Amygdala (tissue), 56 donors: ENCODE results near the gene LYL1.
"Not testable (repeated sequence)": the region's sequence is repeated elsewhere in the genome, so short reads cannot be mapped to it uniquely, and the experiment has no call there.

Experiments
- DNase-seq, 56 donors: peaks; one replicate each; lab custom pipeline; 2025; lab: John Stamatoyannopoulos, UW

Gene LYL1

DNA sequence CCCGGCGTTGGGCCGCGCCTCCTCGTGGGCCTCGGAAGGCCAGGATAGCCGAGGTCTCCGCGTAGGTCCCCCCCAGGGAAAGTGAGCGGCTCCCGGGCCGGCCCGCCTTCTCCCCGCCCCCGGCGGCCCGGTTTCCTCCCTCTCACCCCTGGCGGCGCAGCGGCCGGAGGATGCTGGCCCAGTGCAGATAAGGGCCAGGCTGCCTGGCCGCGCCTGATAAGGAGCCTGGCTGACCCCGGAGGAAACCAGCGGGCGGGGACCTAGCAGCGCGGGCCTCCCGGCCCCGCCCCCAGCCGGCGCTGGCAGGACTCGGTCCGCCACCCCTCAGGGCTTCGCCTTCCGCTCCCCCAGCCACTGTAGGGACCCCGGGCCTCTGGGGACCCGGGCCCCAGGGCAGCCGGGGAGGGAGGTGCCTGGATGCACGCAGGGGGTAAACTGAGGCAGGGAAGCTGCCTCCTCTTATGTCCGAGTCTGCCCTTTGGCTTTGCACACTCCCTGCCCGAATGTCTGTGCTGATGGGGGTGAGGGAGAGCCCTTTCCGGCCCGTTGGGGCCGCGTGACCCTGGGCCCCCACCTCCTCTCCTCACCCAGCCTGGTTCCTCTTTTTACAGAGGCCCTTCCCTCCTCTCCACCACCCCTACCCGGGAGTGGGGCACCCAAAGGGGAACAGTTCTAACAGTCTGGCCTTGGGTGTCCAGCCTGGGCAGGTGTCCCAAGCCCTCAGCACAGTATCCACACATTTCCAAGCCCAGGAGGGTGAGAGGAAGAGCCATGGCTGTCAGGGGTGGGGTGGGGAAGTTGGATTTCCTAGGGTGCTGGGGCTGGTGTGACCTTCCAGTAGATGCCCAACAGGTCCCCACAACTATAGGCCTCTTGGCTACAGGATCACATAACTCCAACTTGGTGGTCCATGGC, at the start of gene LYL1:
Gene LYL1 (minus strand): TSS at position 193 of the 915 bp plus-strand sequence. CDS start 1,687 bp downstream, outside the sequence.
- DNase-seq, result peak in 15 of 56 donors; percentile 13 to 66 (median 42)

DNA sequence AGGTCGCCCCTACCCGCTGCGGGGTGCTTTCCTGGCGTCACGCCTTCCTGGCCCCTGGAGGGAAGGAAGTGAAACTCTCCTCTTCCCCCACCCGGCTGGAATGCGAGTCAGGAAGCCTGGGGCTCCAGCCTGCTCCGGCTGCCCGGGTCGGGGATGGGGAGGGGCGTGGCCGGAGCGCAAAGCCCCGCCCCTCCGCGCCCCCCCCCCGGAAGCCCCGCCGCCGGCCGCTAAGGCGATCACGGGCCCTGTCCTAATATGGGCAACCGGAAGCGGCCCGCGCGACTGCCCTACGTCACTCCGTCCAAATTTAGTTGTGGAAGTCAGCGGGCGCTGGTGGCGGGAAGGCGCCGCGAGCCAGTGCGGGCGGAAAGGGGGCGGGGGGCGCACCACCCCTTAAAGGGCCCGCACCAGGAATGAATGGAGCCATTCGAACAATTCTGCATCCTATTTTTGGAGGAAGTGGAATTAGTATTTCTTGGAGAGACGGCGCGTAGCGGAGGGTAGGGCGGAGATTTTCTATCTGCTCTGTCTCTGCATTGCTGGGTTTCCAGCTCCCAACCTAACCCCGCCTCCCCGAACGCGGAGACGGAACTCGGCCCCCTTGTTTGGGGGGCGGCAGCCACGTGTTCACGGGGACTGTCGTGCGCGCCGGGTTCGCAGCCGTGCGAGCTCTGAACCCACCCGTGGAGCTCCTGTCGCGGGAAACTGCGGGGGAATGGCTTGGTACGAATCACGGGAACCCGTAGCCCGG, 49.1 kb upstream of the LYL1 start:
- peak in 55 of 56 donors; percentile 72 to 99 (median 95) for DNase-seq

DNA sequence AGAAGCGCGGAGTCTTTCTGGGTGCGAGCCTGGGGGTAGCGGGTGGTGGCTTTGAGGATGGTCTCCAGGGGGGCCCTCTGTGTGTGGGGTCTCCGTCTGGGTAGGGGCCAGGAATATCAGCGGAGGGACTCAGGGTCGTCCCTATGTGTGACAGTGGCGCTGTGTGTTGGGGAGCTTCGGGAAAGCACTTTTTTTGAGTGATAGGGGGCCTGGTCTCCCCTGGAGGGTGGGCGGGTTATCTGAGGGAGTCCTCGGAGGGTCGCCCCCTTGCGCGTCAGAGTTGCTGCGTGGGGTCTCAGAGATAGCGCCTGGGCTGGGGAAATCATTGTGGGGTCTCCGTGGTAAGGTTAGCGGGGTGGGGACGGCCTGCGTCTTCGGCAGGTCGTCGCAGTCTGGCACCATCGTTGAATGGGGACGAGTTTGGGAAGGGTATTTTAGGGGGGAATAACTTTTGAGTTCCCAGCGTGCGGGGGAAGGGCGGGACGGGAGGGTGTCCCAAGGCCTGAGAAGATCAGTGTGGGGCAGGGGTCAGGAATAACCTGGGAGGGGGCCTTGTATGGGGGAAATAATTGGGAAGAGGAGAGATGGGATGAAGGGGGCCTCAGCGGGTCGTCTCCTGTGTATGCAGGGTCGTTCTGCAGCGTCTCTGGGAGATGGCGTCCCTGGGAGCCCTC, 48.4 kb upstream of the LYL1 start:
- DNase-seq, result peak in 3 of 56 donors; percentile 29 to 54 (median 43)

DNA sequence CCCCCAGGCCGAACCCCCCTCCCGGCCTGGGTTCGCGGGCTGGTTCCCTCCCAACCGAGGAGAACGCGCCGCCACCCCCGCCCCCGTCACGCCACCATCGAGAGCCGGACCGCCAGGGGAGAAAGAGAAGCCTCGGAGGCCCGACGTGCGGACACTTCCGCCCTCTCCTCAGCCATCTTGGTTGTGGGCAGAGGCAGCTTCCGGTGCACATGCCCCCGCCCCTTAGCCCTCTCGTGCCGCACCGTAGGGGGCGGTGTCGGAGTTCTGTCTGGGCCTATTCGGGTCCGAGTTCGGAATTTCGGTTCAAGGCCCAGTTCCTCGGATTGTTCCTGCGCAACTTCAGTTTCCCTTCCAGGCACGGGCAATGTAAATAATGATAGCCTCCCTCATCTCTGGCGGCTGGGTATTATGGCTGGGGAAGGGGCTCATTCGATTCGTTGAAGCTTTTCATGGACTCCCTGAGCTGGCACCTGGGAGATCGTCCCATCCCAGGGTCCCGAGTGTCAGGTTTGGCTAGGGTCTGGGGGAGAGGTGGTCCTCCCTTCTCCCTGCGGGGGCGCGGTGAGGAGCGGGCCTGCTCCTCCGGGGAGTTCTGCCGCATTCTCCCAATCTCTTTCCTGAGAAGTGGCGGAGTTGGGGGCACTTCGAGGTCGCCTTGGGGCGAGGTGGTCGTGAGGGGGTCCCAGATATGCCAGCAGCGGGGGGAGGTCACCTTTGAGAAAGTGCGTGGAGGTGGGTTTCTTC, 47.7 kb upstream of the LYL1 start, which contains the start of the genes IER2 and STX10:
Gene IER2 (plus strand): TSS at position 225 of the 744 bp plus-strand sequence. CDS start 2,776 bp downstream, outside the sequence.
Gene STX10 (minus strand): TSS at position 189 of the 744 bp plus-strand sequence. CDS start 202 bp downstream, outside the sequence.
- peak; percentile 72 to 97 (median 93) for DNase-seq

DNA sequence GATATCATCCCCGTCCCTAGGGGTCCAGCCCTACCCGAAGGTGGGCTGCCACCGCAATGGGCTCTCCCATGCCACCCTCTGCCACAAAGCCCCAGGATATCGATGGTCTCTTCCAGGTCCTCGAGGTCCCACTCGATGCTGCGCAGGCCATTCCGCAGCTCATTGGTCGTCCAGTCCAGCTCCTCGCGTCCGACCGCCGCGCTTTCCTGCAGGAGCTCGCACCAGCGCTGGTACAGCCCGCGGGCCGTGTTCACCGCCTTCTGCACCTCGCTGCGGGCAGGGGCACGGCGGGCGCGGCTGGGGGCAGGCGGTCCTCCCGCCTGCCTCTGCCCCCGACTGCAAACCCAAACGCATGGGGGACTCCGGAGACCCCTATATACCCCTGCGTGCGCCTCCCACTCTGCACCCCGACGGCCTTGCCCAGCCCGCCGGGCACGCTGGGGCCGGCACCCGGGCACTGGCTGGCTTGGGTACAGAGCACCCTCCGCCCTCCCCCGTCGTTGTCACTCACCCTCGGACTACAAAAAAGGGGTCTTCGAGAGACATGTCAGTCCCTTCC, 47.0 kb upstream of the LYL1 start:
- peak in 16 of 56 donors; percentile 43 to 71 (median 50) for DNase-seq

DNA sequence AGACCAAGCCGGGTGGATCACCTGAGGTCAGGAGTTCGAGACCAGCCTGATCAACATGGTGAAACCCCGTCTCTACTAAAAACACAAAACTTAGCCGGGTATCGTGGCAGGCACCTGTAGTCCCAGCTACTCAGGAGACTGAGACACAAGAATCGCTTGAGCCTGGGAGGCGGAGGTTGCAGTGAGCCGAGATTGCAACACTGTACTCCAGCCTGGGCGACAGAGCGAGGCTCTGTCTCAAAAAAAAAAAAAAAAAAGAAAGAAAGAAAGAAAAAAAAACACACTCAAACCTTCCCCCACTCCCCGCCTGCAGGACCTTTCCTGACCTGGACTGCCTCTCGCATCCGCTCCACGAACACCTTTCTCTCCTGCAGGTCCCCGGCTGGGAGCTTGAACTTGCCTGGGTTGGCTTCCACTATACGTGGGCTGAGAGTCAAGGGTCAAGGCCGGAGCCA, 46.5 kb upstream of the LYL1 start:
- DNase-seq, result not testable (repeated sequence)

DNA sequence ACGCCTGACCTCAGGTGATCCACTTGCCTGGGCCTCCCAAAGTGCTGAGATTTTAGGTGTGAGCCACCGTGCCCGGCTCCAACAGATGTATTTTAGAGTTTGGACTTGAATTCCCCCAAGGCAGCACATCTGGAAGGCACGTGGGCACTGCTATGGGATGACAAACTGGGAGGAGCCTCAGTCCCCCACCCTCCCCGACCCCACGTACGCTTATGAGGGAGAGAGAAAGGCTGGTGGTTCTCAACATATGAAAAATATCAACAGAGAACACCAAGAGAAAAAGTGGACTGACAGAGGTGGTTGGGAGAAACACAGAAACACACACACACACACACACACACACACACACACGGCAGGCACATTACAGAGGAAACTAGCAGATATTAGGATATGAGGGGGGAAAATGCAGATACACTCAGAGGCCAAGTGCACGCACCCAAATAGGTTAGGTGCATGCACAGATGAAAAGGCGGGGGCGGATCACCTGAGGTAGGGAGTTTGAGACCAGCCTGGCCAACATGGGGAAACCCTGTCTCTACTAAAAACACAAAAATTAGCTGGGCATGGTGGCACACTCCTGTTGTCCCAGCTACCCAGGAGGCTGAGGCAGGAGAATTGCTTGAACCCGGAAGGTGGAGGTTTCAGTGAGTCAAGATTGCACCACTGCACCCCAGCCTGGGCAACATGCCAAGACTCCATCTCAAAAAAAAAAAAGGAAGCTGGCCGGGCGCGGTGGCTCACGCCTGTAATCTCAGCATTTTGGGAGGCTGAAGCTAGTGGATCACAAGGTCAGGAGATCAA, 44.3 kb upstream of the LYL1 start:
- no peak for DNase-seq

DNA sequence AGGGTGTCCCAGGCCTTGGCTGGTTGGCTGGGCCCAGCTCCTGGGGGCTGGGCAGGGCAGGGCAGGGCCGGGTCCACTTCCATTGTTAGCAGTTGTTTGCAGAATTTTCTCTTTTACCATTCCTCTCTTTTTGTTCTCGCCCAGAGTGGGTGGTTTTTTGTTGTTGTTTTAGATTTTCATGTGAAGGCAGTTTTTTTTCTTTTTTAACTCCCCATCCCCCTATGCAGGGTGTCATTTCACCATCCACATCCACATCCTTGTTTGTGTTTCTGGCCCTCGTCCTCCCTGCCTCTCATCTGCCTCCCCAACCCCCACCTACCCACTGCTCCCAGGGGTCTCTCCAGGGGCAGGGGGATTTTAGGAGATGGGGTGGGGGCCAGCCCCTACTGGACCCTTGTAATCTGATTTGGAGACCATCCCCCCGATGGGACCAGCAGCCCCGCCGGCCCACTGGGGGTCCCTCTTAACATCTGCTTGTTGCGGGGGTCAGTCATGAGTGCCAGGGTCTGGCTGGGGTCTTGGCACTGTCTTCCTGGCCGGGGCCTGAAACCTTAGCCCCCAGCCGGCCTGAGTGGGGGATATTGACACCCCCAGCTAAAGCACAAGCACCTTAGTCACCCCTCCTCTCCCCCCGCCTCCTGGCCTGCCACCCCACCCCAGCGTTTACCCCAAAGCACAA, 37.1 kb upstream of the LYL1 start:
- no peak for DNase-seq

DNA sequence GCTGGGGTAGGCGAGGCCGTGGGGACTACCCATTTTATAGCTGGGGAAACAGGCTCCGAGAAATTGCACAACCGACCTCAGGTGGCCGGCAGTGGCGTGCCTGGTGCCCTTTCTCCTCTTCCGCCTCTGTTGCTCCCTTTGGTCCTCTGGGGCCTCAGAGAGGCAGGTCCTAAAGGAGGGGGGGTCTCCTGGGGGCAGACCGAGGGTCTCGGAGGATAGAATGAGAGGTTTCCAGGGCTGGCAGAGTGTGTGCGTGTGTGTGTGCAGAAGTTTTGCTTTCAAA, 36.2 kb upstream of the LYL1 start:
- no peak for DNase-seq

DNA sequence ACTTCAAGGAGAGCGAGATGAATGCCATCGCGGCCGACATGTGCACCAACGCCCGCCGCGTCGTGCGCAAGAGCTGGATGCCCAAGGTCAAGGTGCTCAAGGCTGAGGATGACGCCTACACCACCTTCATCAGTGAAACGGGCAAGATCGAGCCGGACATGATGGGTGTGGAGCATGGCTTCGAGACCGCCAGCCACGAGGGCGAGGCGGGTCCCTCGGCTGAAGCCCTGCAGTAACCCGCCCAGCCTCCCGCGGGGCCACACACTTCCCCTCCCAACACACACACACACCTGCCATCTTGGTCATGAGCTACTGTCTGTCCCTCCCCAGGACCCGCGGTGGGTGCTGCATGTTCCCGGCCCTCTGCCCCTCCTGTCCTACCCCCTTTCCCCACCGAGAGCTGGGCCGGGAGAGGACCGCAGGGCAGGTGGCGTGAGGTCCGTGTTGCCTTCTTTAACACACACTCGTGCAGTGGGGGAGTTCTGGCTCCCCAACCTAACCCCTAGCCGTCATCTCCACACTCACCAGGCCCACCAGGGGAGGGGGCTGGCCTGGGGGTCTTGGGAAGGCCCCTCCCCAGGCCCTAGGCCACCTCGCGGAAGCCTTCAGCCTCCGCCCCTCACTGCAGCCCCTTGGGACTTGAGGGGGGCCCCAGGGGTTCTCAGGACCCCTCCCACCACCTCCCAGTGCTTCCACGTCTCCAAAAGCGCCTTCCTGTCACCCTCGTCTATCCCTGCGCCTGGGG, 35.7 kb upstream of the LYL1 start:
- no peak for DNase-seq

DNA sequence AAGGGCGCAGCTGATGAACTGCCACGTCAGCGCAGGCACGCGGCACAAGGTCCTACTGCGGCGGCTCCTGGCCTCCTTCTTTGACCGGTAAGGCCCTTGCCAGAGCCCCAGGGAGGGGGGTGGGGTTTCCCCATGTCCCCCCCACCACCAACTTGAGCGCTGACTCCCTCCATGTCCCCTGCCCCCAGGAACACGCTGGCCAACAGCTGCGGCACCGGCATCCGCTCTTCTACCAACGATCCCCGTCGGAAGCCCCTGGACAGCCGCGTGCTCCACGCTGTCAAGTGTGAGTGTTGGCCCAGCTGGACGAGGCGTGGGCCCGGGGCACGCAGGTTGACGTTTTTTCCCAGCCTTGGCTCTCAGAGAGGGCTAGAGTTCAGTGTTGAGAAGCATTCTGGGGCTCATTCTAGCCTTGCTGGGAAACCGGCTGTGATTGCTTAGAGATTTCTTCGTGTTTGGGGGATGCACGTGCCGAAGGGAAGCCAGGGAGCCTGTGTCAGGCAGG, 34.7 kb upstream of the LYL1 start:
- DNase-seq, result no peak

DNA sequence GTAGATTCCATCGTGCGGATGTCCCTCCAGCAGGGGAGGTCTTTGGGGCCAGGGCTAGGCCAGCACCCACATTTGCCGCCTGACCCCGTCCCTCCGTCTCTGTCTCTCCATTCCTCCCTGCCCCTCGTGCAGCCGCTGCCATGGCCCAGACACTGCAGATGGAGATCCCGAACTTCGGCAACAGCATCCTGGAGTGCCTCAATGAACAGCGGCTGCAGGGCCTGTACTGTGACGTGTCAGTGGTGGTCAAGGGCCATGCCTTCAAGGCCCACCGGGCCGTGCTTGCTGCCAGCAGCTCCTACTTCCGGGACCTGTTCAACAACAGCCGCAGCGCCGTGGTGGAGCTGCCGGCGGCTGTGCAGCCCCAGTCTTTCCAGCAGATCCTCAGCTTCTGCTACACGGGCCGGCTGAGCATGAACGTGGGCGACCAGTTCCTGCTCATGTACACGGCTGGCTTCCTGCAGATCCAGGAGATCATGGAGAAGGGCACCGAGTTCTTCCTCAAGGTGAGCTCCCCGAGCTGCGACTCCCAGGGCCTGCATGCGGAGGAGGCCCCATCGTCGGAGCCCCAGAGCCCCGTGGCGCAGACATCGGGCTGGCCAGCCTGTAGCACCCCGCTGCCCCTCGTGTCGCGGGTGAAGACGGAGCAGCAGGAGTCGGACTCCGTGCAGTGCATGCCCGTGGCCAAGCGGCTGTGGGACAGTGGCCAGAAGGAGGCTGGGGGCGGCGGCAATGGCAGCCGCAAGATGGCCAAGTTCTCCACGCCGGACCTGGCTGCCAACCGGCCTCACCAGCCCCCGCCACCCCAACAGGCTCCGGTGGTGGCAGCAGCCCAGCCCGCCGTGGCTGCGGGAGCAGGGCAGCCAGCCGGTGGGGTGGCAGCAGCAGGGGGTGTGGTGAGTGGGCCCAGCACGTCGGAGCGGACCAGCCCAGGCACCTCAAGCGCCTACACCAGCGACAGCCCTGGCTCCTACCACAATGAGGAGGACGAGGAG, 32.7 kb upstream of the LYL1 start:
- peak in 3 of 56 donors; percentile 10 to 22 (median 22) for DNase-seq

DNA sequence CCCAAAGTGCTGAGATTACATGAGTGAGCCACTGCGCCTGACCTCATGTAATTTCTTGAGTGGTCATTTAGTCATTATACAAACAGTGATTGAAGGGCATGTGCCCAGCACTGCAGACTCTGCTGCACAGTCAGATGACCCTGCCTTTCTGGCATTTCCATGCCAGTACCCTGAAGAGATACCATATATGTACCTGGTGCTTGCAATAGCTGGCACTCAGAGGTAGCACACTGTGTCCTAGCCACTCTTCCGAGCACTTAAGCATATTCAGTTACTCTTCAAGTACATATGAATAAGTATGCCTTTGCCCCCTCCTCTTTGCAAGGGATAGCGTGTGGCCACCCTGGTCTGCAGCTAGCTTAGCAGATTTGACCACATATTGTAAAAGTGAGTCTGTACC, 32.0 kb upstream of the LYL1 start:
- no peak for DNase-seq

DNA sequence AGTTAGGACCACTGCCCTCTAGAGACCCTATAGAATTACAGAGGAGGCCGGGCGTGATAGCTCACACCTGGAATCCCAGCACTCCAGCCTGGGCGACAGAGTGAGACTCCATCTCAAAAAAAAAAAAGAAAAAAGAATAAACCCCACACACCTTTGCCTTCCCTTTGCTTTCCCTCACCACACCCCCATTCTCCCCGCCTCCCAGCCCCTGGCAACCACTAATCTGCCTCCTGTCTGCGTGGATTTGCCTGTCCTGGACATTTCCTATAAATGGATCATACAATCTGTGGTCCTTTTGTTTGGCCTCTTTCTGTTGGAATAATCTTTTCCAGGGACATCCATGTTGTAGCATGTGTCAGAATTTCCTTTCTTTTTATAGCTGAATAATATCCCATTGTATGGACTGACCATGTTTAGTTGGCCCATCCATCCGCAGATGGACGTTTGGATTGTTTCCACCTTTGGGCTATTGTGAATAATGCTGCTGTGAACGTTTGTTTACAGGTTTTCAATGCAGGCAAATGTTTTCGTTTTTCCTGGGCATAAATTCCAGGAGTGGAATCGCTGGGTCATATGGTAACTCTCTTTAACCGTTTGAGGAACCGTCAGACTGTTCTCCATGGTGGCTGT, 30.7 kb upstream of the LYL1 start:
- peak in 11 of 56 donors; percentile 3 to 53 (median 22) for DNase-seq

DNA sequence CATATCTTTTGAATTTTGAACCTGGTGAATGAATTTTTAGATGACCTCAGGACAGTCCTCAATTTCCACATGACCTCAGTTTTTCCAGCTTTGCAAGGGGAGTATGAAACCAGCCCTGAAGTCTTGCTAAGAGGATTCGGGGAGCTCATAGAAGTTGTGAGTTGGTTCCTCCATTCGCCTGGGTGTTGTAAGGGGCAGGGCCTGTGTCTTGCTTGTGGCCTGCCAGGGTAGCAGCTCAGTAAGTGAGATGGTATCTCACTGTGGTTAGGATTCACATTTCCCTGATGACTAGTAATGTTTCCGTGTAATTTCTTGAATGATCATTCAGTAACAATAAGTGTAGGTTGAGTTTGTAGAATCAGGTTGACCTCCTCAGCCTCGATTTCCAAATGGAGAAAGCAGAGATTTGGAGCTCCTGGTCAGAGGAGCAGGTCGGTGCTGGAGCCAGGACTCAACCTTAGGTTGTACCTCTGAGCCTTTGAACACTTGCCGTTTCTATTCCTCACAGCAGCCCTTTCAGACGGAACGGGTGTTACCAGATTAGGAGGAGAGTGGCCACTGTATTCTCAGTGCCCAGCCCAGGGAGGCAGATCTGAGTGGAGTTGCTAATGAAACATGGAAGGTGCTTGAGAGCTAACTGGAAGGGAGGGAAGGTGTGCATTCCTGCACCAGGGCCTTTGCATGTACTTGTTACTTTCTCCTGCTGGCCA, 30.0 kb upstream of the LYL1 start:
- no peak for DNase-seq
